PC-9 (cell line): ENCODE measurements around the gene BPHL. TPM values are rescaled to one million over a fixed set of nuclear protein-coding genes. Genes with fewer than 3 reads are reported as not detected.

Experiments used
- Bru-seq: library from RNA; stranded (reverse); fragments of 400-500 nt; gene quantifications from one replicate; lab custom pipeline; 2021; lab: Mats Ljungman, UMichigan
- BruChase-seq, 2 experiments: library from RNA; stranded (reverse); fragments of 400-500 nt; gene quantifications; one replicate each; lab custom pipeline; 2021; lab: Mats Ljungman, UMichigan
- BruUV-seq: library from RNA; stranded (reverse); fragments of 400-500 nt; replicated peaks from 2 replicates; lab custom pipeline; 2021; lab: Mats Ljungman, UMichigan
- CTCF ChIA-PET: fragments of 300-600 bp; sonication (Branson Sonifier 250); formaldehyde crosslinking; loops from one replicate; lab custom pipeline; 2022; ENCODE audit warnings: antibody characterized with exemption; lab: Charles Lee
- POLR2A ChIA-PET: fragments of 300-600 bp; sonication (Branson Sonifier 250); formaldehyde crosslinking; loops from one replicate; lab custom pipeline; 2022; ENCODE audit warnings: antibody characterized with exemption; ENCODE audit not compliant: unreplicated experiment; lab: Charles Lee
- DNase-seq, 2 experiments: peaks; one replicate each; pipeline versions ENCODE4 v3.0.0 to v3.0.0-alpha.2; 2015 to 2022; ENCODE audit warnings: mixed read lengths in 1 of 2
- H2AFZ ChIP-seq: fragments of 200-600 bp; sonication (generic); 2 replicates; pipeline ENCODE4 v1.8.1; 2017; ENCODE audit warnings: antibody characterized with exemption
- H3F3A ChIP-seq: fragments of 200-600 bp; sonication (generic); 2 replicates; pipeline ENCODE4 v1.8.1; 2017; ENCODE audit warnings: antibody characterized with exemption, mild to moderate bottlenecking, low read depth; ENCODE audit not compliant: insufficient read depth
- H3K27ac ChIP-seq: fragments of 200-600 bp; sonication (generic); 2 replicates; pipeline ENCODE4 v1.6.1; 2016; ENCODE audit warnings: mixed run types
- H3K27me3 ChIP-seq: fragments of 200-600 bp; sonication (generic); 2 replicates; pipeline ENCODE4 v1.6.1; 2016; ENCODE audit warnings: low read depth, mixed run types; ENCODE audit not compliant: insufficient read depth
- H3K36me3 ChIP-seq: fragments of 200-600 bp; sonication (generic); 2 replicates; pipeline ENCODE4 v1.6.1; 2016; ENCODE audit warnings: low read depth, mixed run types
- H3K4me1 ChIP-seq: fragments of 200-600 bp; sonication (generic); replicated peaks from 2 replicates; pipeline ENCODE4 v1.6.1; 2016; ENCODE audit warnings: mixed run types; ENCODE audit not compliant: insufficient read depth
- H3K4me2 ChIP-seq: fragments of 200-600 bp; sonication (generic); 2 replicates; pipeline ENCODE4 v1.6.1; 2017; ENCODE audit warnings: mixed run types
- H3K4me3 ChIP-seq: fragments of 200-600 bp; sonication (generic); 2 replicates; pipeline ENCODE4 v1.6.1; 2016; ENCODE audit warnings: mixed run types
- H3K79me2 ChIP-seq: fragments of 200-600 bp; sonication (generic); 2 replicates; pipeline ENCODE4 v1.6.1; 2017; ENCODE audit warnings: low read depth, mixed run types
- H3K9me2 ChIP-seq: fragments of 200-600 bp; sonication (generic); 2 replicates; pipeline ENCODE4 v1.8.1; 2017; ENCODE audit warnings: mild to moderate bottlenecking; ENCODE audit not compliant: insufficient read depth
- H3K9me3 ChIP-seq: fragments of 200-600 bp; sonication (generic); 2 replicates; pipeline ENCODE4 v1.8.1; 2016; ENCODE audit warnings: low read depth; ENCODE audit not compliant: insufficient read depth
- H4K20me1 ChIP-seq: fragments of 200-600 bp; sonication (generic); 2 replicates; pipeline ENCODE4 v1.8.1; 2017; ENCODE audit not compliant: insufficient read depth
- EZH2 ChIP-seq: fragments of 200-600 bp; sonication (generic); IDR thresholded peaks from 2 replicates; pipeline ENCODE4 v1.8.0; 2017; ENCODE audit warnings: antibody characterized with exemption, low read depth
- intact Hi-C: fragments of 100-400 bp; cut with micrococcal nuclease; formaldehyde crosslinking; loops from one replicate; pipeline ENCODE4 v1.10.0; 2022; ENCODE audit not compliant: unreplicated experiment
- long read RNA-seq: library from polyadenylated mRNA; stranded (forward); transcript quantifications from one replicate; pipeline ENCODE4 v2.0.0, GENCODE V29; 2022
- total RNA-seq: library from RNA; stranded (reverse); gene quantifications from 2 replicates; pipeline ENCODE4 v1.2.3, GENCODE V29; 2021
- TF ChIP-seq, protein P1 (sequence below): fragments of 200-600 bp; sonication (generic); conservative IDR thresholded peaks from 2 replicates; pipeline ENCODE4 v1.6.1; 2017; ENCODE audit warnings: mixed run types, antibody characterized with exemption, mild to moderate bottlenecking, moderate library complexity

Gene BPHL
- total RNA-seq (23.7 and 24.5 TPM in 2 replicates), Bru-seq, nascent RNA (percentile 53 among the genes with signal in this experiment), BruChase-seq, experiment 1, labeled RNA remaining after a 2-hour chase (percentile 60 among the genes with signal in this experiment), BruChase-seq, experiment 2, labeled RNA remaining after a 6-hour chase (percentile 52 among the genes with signal in this experiment)
- long read RNA-seq, transcript BPHL-205 (8 exons, 1,563 nt): minor isoform, 5 of 49 reads
- long read RNA-seq, transcript BPHL-203 (7 exons, 1,928 nt): major isoform, 36 of 49 reads
- long read RNA-seq, partial matches to known transcripts: 0 of 49 reads
- long read RNA-seq, other reads (novel, unspliced or antisense): 7 of 49 reads

- Histone ChIP-seq H3K9me3 (no peaks in the 10 kb centered on the region; the same call in 1 of the 2 replicates), H3K36me3 (no peaks in the 10 kb centered on the region), H3K4me3 (peak within 1 kb of the TSS; percentile 84), H3K27me3 (no peaks in the 10 kb centered on the region), H3K4me1 (peaks cover 22% of the 10 kb centered on the region), H2AFZ (peak within 1 kb of the TSS; percentile 90), H3K4me2 (peak within 1 kb of the TSS; percentile 92), H3F3A (peaks cover 11% of the 10 kb centered on the region; the same call in 1 of the 2 replicates), H3K9me2 (no peaks in the 10 kb centered on the region), H4K20me1 (no peaks in the 10 kb centered on the region), H3K27ac (peak within 1 kb of the TSS; percentile 97), H3K79me2 (peaks cover 7% of the 10 kb centered on the region; the same call in 1 of the 2 replicates)
- BruUV-seq: no TSS peak
- intact Hi-C loops: loop anchor here (2.0 to 5.0 kb wide), 3 partner anchors 51 to 134 kb away; partner anchors contain the start of gene RIPK1
- DNase-seq: peak; percentile 71 to 98
- no peak for TF ChIP-seq EZH2
- TF ChIP-seq, protein P1, sequence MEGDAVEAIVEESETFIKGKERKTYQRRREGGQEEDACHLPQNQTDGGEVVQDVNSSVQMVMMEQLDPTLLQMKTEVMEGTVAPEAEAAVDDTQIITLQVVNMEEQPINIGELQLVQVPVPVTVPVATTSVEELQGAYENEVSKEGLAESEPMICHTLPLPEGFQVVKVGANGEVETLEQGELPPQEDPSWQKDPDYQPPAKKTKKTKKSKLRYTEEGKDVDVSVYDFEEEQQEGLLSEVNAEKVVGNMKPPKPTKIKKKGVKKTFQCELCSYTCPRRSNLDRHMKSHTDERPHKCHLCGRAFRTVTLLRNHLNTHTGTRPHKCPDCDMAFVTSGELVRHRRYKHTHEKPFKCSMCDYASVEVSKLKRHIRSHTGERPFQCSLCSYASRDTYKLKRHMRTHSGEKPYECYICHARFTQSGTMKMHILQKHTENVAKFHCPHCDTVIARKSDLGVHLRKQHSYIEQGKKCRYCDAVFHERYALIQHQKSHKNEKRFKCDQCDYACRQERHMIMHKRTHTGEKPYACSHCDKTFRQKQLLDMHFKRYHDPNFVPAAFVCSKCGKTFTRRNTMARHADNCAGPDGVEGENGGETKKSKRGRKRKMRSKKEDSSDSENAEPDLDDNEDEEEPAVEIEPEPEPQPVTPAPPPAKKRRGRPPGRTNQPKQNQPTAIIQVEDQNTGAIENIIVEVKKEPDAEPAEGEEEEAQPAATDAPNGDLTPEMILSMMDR: no peak
- CTCF ChIA-PET: interaction anchor here (0.6 kb wide), 1 partner anchor 119 kb away, joined by 11 read pairs; the partner anchor contains the start of gene NQO2
- POLR2A ChIA-PET: no interaction called here
Observed at GRCh38 chr6:3118353-3119039, at the start of gene BPHL. Gene BPHL, plus strand, starts transcription at chr6:3118711. Its CDS starts 30 bp downstream, at chr6:3118741.

GRCh38 chr6:3071568-3071967, 46.9 kb upstream of the BPHL start:
- POLR2A ChIA-PET: no interaction called here
- H3K4me1 ChIP-seq: peaks cover 11% of the 10 kb centered on the region
- no peak overlapping the region for H3K4me2 ChIP-seq
- no peak for DNase-seq
- BruUV-seq: no TSS peak
- H3F3A ChIP-seq: peaks cover 16% of the 10 kb centered on the region; the same call in 1 of the 2 replicates
- H3K4me3 ChIP-seq: no peak overlapping the region
- H3K36me3 ChIP-seq: no peaks in the 10 kb centered on the region
- no peaks in the 10 kb centered on the region for H3K9me3 ChIP-seq
- peaks cover 64% of the 10 kb centered on the region for H3K79me2 ChIP-seq
- H3K27ac ChIP-seq: no peak overlapping the region
- no peaks in the 10 kb centered on the region for H3K27me3 ChIP-seq
- H3K9me2 ChIP-seq: no peaks in the 10 kb centered on the region
- peaks cover 6% of the 10 kb centered on the region for H4K20me1 ChIP-seq
- no peak for TF ChIP-seq EZH2
- TF ChIP-seq, protein P1: no peak
- intact Hi-C loops: no loop called here
- CTCF ChIA-PET: no interaction called here
- no peak overlapping the region for H2AFZ ChIP-seq

- no peak for DNase-seq
- Histone ChIP-seq H4K20me1 (peaks cover 6% of the 10 kb centered on the region), H3K79me2 (peaks cover 64% of the 10 kb centered on the region), H3K27me3 (no peaks in the 10 kb centered on the region), H3F3A (peaks cover 13% of the 10 kb centered on the region; the same call in 1 of the 2 replicates), H3K27ac (no peak overlapping the region), H2AFZ (no peak overlapping the region), H3K9me3 (no peaks in the 10 kb centered on the region), H3K4me2 (no peak overlapping the region), H3K9me2 (no peaks in the 10 kb centered on the region), H3K4me1 (peaks cover 11% of the 10 kb centered on the region), H3K36me3 (no peaks in the 10 kb centered on the region), H3K4me3 (no peak overlapping the region)
- ChIA-PET CTCF (no interaction called here), POLR2A (no interaction called here)
- intact Hi-C loops: no loop called here
- no TSS peak for BruUV-seq
- TF ChIP-seq, protein P1: no peak
- TF ChIP-seq EZH2: no peak
Observed at GRCh38 chr6:3072798-3073197, 45.7 kb upstream of the BPHL start.
